Activated T-helper 17 cell treated with anti-CD3 and anti-CD28 coated beads, Interleukin-2, amount 50 U/mL, for 72 hours (primary cell): ENCODE data around the gene LNPK. TPM values are rescaled to one million over a fixed set of nuclear protein-coding genes. Genes with fewer than 3 reads are reported as not detected.
"Not testable (repeated sequence)": the region's sequence is repeated elsewhere in the genome, so short reads cannot be mapped to it uniquely, and the experiment has no call there.

ENCODE experiments used
- ATAC-seq: fragments of 150-1000 bp; cut with Tn5 transposase; replicated peaks from 2 replicates; pipeline ENCODE4 v1.10.0; 2021; ENCODE audit warnings: mild to moderate bottlenecking, moderate library complexity
- H3K27ac Mint-ChIP-seq: one replicate; pipeline ENCODE4 v1.8.0; 2022; ENCODE audit warnings: mixed read lengths
- H3K27me3 Mint-ChIP-seq: one replicate; pipeline ENCODE4 v1.8.0; 2022; ENCODE audit warnings: mixed read lengths
- H3K36me3 Mint-ChIP-seq: one replicate; pipeline ENCODE4 v1.8.0; 2022; ENCODE audit warnings: low read depth, mild to moderate bottlenecking, mixed read lengths
- H3K4me1 Mint-ChIP-seq: one replicate; pipeline ENCODE4 v1.8.0; 2022; ENCODE audit warnings: mixed read lengths
- H3K4me3 Mint-ChIP-seq: one replicate; pipeline ENCODE4 v1.8.0; 2022; ENCODE audit warnings: mild to moderate bottlenecking, mixed read lengths
- H3K9me3 Mint-ChIP-seq: one replicate; pipeline ENCODE4 v1.8.0; 2022; ENCODE audit warnings: mixed read lengths
- total RNA-seq, 2 donors: library from RNA; stranded (reverse); gene quantifications; one replicate each; pipeline ENCODE4 v1.2.3, GENCODE V29; 2022

Gene LNPK
- total RNA-seq, 2 donors from 2014 or later = 30.1 to 35.2 TPM

DNA sequence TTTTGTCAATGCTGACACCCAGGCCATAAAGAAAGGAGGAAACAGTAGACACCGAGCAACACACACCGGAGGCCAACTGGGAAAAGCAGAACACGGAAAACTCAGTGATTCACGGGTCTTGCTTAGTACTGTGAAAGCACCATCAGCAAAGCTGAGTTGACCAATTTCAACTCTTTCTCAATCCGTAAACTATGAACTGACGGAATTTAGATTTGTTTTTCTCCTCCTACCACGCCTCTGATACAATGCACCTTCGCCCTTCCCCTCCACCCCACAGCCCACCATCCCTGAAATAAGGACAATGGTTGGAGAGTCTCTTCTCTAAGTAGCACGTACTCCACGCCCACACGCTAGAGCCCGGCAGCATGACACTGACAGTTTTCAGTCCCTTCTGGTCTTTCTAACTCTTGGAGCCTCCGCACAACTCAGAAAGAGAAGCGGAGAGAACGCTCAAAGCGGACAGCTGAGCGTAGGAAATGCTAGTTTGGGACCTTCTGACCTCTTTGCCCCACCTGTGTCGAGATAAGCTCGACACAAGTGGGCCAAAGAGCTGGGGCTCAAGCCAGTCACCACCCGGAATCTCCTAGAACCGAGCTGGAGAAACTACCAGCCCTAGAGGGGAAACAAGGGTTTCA, 669 bp downstream of the LNPK start:
- peak; percentile 54 for ATAC-seq
- Mint-ChIP-seq H3K27me3 (no peaks in the 10 kb centered on the region), H3K9me3 (no peaks in the 10 kb centered on the region), H3K27ac (peak overlapping the region; percentile 91), H3K36me3 (no peaks in the 10 kb centered on the region), H3K4me3 (peak overlapping the region; percentile 99), H3K4me1 (no peaks in the 10 kb centered on the region)

DNA sequence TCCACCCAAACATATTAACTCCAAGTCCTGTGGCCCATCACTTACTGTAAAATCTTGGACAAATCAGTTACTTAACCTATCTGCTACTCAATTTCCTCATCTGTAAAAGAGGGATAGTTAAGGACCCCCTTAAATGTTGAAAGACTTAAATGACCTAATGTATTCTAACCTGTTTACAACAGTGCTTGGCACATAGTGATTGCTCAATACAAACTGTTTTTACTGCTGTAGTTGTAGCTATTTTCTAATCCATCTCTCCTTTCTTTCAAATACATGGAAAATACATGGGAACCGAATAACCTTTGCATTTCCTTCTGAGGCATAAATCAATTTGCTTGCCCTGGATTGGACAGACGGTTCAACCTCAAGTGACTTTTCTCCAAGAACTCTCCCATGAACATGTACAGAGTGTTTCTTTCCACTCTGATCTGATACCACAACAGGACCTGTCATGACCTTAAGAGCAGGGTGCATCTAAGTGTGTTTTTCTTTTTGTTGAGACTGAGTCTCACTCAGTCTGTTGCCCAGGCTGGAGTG, 2.7 kb downstream of the LNPK start:
- H3K36me3 Mint-ChIP-seq = no peaks in the 10 kb centered on the region
- no peaks in the 10 kb centered on the region for H3K27me3 Mint-ChIP-seq
- no peaks in the 10 kb centered on the region for H3K4me1 Mint-ChIP-seq
- ATAC-seq = no peak
- no peak overlapping the region for H3K4me3 Mint-ChIP-seq
- H3K9me3 Mint-ChIP-seq = no peaks in the 10 kb centered on the region
- H3K27ac Mint-ChIP-seq = no peak overlapping the region

DNA sequence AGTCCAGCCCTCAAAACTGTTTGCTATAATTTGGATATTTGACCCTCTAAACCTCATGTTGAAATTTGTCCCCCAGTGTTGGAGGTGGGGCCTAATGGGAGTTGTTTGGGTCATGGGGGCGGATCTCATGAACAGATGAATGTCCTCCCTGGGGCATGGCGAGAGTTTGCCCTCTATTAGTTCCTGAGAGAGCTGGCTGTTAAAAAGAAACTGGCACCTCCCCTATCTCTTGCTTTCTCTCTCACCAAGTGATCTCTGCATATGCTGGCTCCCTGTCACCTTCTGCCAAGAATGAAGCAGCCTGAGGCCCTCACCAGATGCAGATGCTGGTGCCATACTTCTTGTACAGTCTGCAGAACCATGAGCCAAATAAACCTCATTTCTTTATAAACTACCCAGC, 12.0 kb downstream of the LNPK start:
- Mint-ChIP-seq H3K27ac (no peak overlapping the region), H3K36me3 (peaks cover 61% of the 10 kb centered on the region), H3K4me3 (no peak overlapping the region), H3K9me3 (no peaks in the 10 kb centered on the region), H3K27me3 (no peaks in the 10 kb centered on the region), H3K4me1 (no peaks in the 10 kb centered on the region)
- ATAC-seq = no peak

DNA sequence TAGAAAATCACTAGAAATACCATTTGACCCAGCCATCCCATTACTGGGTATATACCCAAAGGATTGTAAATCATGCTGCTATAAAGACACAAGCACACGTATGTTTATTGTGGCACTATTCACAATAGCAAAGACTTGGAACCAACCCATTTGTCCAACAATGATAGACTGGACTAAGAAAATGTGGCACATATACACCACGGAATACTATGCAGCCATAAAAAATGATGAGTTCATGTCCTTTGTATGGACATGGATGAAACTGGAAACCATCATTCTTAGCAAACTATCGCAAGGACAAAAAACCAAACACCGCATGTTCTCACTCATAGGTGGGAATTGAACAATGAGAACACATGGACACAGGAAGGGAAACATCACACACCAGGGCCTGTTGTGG, 14.9 kb downstream of the LNPK start:
- not testable (repeated sequence) for H3K4me3 Mint-ChIP-seq, H3K27ac Mint-ChIP-seq, ATAC-seq, H3K27me3 Mint-ChIP-seq, H3K4me1 Mint-ChIP-seq, H3K9me3 Mint-ChIP-seq
- H3K36me3 Mint-ChIP-seq = peaks cover 80% of the 10 kb centered on the region

DNA sequence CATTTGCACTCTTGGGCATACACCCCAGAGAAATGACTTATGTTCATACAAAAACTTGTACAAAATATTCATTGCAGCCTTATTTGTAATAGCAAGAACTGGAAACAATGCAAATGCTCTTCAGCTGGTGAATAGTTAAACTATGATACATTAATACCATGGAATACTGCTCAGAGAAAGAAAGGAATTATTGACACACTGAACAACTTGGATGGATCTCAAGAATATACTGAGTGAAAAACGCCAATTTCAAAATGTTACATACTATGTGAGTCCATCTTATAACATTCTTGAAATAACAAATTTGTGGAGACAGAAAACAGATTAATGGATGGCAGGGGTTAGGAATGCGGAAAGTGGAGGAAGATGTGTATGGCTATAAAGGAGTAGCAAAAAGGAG, 17.2 kb downstream of the LNPK start:
- Mint-ChIP-seq H3K27ac (no peak overlapping the region), H3K4me3 (no peak overlapping the region)

DNA sequence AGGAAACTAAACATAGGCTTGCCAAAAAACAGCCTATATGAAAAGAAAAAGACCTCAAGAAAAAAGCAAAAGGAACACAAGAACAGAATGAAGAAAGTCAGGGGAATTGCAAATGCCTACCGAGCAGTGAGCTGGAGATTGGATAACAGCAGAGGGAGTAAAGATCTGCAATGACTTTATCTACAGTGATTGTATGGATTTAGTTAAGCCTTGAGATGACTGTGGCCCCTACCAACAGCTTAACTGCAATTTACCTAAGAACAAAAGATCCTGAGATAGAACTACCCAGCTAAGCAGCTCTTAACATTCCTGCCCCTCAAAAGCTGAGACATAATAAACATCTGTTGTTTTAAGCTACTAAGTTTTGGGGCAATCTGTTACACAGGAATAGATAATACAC, 20.5 kb downstream of the LNPK start:
- H3K9me3 Mint-ChIP-seq = no peaks in the 10 kb centered on the region

More for the DNA sequence above, 17.2 kb downstream of the LNPK start:
- H3K36me3 Mint-ChIP-seq = peaks cover 78% of the 10 kb centered on the region
- H3K27me3 Mint-ChIP-seq = no peaks in the 10 kb centered on the region
- H3K4me1 Mint-ChIP-seq = no peaks in the 10 kb centered on the region
- ATAC-seq = no peak
- no peaks in the 10 kb centered on the region for H3K9me3 Mint-ChIP-seq

DNA sequence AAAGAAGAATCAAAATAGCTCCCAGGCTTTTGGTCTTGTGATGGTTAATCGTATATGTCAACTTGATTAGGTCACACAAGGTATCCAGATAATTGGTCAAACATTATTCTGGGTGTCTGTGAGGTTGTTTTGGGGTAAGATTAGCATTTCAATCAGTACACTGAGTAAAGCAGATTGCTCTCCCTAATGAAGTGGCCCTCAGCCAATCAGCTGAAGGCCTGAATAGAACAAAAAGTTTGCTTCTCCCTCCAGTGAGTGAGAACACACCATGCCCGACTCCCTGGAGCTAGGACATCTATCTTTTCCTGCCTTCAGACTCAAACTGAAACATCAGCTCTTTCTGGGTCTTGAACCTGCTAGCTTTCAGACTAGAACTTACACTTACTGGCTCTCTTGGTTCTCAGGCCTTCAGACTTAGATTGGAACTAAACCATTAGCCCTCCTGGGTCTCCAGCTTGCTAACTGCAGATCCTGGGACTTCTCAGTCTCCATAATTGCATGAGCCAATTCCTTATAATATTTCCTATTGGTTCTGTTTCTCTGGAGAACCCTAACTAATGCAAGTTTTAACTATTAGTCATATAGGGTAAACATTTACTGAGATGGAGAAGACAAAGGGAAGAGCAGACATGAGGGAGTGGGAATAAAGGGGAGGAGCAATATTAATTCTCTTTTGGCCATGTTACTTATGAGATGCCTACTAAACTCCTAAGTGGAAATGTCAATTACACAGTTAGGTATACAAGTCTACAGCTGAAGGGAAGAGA, 25.5 kb downstream of the LNPK start:
- Mint-ChIP-seq H3K36me3 (peaks cover 78% of the 10 kb centered on the region), H3K4me3 (no peak overlapping the region), H3K9me3 (no peaks in the 10 kb centered on the region), H3K4me1 (no peaks in the 10 kb centered on the region), H3K27ac (no peak overlapping the region), H3K27me3 (no peaks in the 10 kb centered on the region)
- ATAC-seq = no peak

More for the DNA sequence above, 20.5 kb downstream of the LNPK start:
- H3K4me1 Mint-ChIP-seq = no peaks in the 10 kb centered on the region
- H3K36me3 Mint-ChIP-seq = peaks cover 85% of the 10 kb centered on the region
- H3K27me3 Mint-ChIP-seq = no peaks in the 10 kb centered on the region
- H3K4me3 Mint-ChIP-seq = no peak overlapping the region
- H3K27ac Mint-ChIP-seq = no peak overlapping the region
- no peak for ATAC-seq

DNA sequence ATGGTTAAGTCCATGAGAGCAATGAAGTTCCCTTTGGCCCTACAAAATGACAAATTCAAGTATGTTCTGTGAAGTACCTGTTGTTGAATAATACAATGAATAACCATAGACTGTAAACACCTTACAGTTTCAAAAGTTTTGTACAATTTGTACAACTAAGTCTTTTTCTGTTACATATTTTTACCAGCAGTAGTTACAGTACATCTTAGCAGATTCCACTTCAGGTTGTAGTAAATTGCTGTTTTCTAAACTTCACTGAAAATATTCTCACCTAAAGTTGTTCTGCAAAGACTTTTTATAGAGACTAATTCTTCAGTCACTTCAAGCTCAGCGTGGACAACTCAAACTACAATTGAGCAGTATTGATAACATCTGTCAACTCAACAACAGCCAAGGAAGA, 28.7 kb downstream of the LNPK start:
- Mint-ChIP-seq H3K4me1 (no peaks in the 10 kb centered on the region), H3K36me3 (peaks cover 69% of the 10 kb centered on the region), H3K9me3 (no peaks in the 10 kb centered on the region), H3K27me3 (no peaks in the 10 kb centered on the region), H3K27ac (no peak overlapping the region), H3K4me3 (no peak overlapping the region)
- no peak for ATAC-seq

DNA sequence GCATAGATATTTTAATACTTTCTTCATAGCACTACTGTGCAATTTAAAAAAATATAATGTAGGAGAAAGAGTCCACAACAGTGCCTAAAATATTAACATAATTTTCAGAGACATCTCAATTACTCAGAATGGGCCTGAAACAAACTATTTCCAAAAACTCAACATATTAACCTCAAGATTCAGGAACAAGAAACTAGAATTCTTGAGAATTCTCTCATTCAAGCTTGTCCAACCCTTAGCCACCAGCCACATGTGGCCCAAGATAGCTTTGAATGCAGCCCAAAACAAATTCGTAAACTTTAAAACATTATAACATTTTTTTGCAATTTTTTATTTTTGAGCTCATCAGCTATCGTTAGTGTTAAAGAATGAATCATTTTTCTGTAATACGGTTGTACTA, 35.2 kb downstream of the LNPK start:
- Mint-ChIP-seq H3K36me3 (peaks cover 52% of the 10 kb centered on the region), H3K27me3 (no peaks in the 10 kb centered on the region), H3K4me3 (no peak overlapping the region), H3K9me3 (no peaks in the 10 kb centered on the region), H3K4me1 (no peaks in the 10 kb centered on the region), H3K27ac (no peak overlapping the region)
- no peak for ATAC-seq

DNA sequence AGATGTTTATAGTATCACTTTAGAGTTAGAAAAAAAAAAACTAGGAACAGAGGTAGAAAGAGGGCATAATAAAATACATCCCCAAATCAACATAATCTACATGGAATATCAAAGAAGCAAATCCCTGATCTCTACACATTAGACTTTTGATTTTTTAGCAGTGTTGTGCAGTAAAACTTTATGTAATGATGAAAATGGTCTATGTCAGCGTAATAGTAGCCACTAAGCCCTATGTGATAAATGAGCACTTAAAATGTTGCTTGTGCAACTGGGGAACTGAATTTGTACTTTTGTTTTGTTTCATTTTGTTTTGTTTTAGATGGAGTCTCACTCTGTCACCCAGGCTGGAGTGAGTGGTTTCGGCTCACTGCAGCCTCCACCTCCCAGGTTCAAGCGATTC, 36.3 kb downstream of the LNPK start:
- peaks cover 63% of the 10 kb centered on the region for H3K36me3 Mint-ChIP-seq
- no peak overlapping the region for H3K27ac Mint-ChIP-seq
- no peaks in the 10 kb centered on the region for H3K4me1 Mint-ChIP-seq
- H3K27me3 Mint-ChIP-seq = no peaks in the 10 kb centered on the region
- no peaks in the 10 kb centered on the region for H3K9me3 Mint-ChIP-seq
- ATAC-seq = no peak
- H3K4me3 Mint-ChIP-seq = no peak overlapping the region

DNA sequence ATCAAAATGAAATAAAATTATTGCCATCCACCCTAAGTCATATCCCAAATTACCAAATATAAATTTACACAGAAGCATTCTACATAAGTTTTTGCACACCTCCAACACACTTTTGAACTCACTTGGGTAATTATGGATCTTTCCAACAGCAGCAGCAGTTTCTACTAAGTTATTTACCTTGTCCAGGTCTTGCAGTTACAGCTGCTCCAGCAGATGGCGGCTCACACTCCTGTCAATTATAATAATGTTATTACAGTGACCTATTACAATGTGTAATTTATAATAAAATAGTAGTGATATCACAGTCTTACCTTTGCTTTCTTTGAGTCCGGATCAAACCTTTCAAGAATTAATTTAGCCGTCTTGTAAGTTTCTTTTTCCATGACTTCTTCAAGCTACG, 37.9 kb downstream of the LNPK start:
- Mint-ChIP-seq H3K4me3 (no peak overlapping the region), H3K27me3 (no peaks in the 10 kb centered on the region), H3K36me3 (peaks cover 67% of the 10 kb centered on the region), H3K4me1 (peaks cover 3% of the 10 kb centered on the region), H3K27ac (no peak overlapping the region), H3K9me3 (no peaks in the 10 kb centered on the region)
- ATAC-seq = no peak

DNA sequence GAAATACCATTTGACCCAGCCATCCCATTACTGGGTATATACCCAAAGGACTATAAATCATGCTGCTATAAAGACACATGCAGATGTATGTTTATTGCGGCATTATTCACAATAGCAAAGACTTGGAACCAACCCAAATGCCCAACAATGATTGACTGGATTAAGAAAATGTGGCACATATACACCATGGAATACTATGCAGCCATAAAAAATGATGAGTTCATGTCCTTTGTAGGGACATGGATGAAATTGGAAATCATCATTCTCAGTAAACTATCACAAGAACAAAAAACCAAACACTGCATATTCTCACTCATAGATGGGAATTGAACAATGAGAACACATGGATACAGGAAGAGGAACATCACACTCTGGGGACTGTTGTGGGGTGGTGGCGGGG, 38.9 kb downstream of the LNPK start:
- not testable (repeated sequence) for H3K4me1 Mint-ChIP-seq, ATAC-seq, H3K27me3 Mint-ChIP-seq, H3K4me3 Mint-ChIP-seq, H3K27ac Mint-ChIP-seq, H3K9me3 Mint-ChIP-seq
- H3K36me3 Mint-ChIP-seq = peaks cover 68% of the 10 kb centered on the region

DNA sequence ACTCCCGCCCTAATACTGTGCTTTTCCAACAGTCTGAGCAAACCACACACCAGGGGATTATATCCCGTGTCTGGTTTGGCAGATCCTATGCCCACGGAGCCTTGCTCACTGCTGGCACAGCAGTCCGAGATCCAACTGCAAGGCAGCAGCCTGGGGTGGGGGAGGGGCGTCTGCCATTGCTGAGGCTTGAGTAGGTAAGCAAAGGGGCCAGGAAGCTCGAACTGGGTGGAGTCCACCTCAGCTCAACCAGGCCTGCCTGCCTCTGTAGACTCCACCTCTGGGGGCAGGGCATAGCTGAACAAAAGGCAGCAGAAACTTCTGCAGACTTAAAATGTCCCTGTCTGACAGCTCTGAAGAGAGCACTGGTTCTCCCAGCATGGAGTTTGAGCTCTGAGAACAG, 44.2 kb downstream of the LNPK start:
- Mint-ChIP-seq H3K9me3 (no peaks in the 10 kb centered on the region), H3K4me3 (no peak overlapping the region), H3K36me3 (peaks cover 95% of the 10 kb centered on the region), H3K4me1 (peaks cover 15% of the 10 kb centered on the region), H3K27me3 (no peaks in the 10 kb centered on the region), H3K27ac (no peak overlapping the region)
- no peak for ATAC-seq

DNA sequence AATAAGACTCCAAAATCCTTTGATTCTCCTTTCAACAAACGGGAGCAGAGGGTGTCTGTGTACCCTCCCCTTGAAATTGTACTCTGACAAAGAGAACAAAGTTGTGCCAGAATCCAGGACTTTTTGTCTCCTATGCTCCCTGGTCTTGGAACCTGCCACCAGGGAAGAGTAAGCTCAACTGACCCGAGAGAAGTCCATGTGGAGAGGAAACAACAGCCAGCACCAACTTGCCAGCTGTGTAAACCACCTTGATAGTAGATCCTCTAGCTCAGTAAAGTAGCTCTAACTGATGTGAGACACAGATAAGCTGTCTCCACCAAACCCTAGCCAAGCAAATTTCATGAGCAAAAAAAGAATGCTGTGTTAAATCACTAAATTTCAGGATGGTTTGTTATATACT, 46.9 kb downstream of the LNPK start:
- H3K36me3 Mint-ChIP-seq = peaks cover 84% of the 10 kb centered on the region

DNA sequence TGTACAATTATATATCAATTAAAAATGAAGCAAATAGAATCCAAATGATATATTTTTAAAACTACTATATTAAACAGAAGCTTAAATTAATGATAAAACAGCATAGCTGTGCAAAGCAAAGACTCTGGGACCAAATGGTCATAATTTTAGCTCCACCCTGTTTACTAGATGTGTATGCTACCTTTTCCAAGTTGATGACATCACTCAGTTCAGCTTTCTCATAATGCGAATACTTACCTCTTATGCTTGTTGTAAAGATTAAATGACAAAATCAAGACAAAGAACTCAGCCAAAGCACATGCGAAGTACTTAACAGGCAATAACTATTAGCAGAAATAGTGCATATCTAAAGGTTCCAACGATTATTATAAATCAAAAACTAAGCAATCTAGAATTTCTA, 51.6 kb downstream of the LNPK start:
- H3K36me3 Mint-ChIP-seq = peaks cover 59% of the 10 kb centered on the region
- H3K27me3 Mint-ChIP-seq = no peaks in the 10 kb centered on the region
- H3K4me1 Mint-ChIP-seq = no peaks in the 10 kb centered on the region
- ATAC-seq = no peak
- no peak overlapping the region for H3K4me3 Mint-ChIP-seq
- H3K27ac Mint-ChIP-seq = no peak overlapping the region
- no peaks in the 10 kb centered on the region for H3K9me3 Mint-ChIP-seq

More for the DNA sequence above, 46.9 kb downstream of the LNPK start:
- H3K27me3 Mint-ChIP-seq = no peaks in the 10 kb centered on the region
- no peak overlapping the region for H3K27ac Mint-ChIP-seq
- ATAC-seq = no peak
- no peak overlapping the region for H3K4me3 Mint-ChIP-seq
- H3K4me1 Mint-ChIP-seq = peaks cover 12% of the 10 kb centered on the region
- no peaks in the 10 kb centered on the region for H3K9me3 Mint-ChIP-seq
